Measurements from ENCODE around the gene MBD3L1. TPM values are rescaled to one million over a fixed set of nuclear protein-coding genes. Genes with fewer than 3 reads are reported as not detected.

Gene MBD3L1
- not detected in 2 replicates for total RNA-seq

GRCh38 chr19:8832132-8833021, at the start of gene MBD3L1, which contains the start of gene ZNF558:
Gene MBD3L1, plus strand, starts transcription at chr19:8832377. Its CDS starts 10,302 bp downstream, at chr19:8842679.
Gene ZNF558, minus strand, starts transcription at chr19:8832304. Its CDS starts 9,645 bp downstream, at chr19:8822659.

Other genes starting within 250 kb of the MBD3L1 start
- gene ADAMTS10, start 221.7 kb upstream of the MBD3L1 start, total RNA-seq: 8.3 and 19.3 TPM in 2 replicates
- gene NFILZ, start 201.7 kb upstream of the MBD3L1 start, total RNA-seq: not detected in 2 replicates
- not detected in 2 replicates for gene ACTL9, start 133.6 kb upstream of the MBD3L1 start, total RNA-seq
- gene OR2Z1, start 110.7 kb upstream of the MBD3L1 start, total RNA-seq: not detected in 2 replicates
- 18.5 and 22.3 TPM in 2 replicates for gene ZNF558, start 73 bp upstream of the MBD3L1 start, total RNA-seq
- under 0.01 TPM in 1 of 2 replicates, not detected in the other for gene MUC16, start 178.0 kb downstream of the MBD3L1 start, total RNA-seq

Data from placental pericyte (primary cell).